ENCODE results near the gene OR10H2. TPM values are rescaled to one million over a fixed set of nuclear protein-coding genes. Genes with fewer than 3 reads are reported as not detected.

OR10H2 gene
- total RNA-seq, 2 experiments from 2014 or later = not detected

Other genes with a start within 250 kb of the OR10H2 start
- under 1 TPM; 0.08 to 0.10 TPM for gene PGLYRP2, start 248.5 kb upstream of the OR10H2 start, total RNA-seq
- gene CYP4F22, start 219.5 kb upstream of the OR10H2 start, total RNA-seq = 1 to 10 TPM; 1.4 TPM
- not detected for gene CYP4F8, start 112.8 kb upstream of the OR10H2 start, total RNA-seq
- gene CYP4F3, start 87.1 kb upstream of the OR10H2 start, total RNA-seq = under 1 TPM in 1 of 2 experiments, not detected in 1; 0.15 TPM
- not detected for gene CYP4F12, start 54.9 kb upstream of the OR10H2 start, total RNA-seq
- not detected for gene OR10H3, start 10.0 kb downstream of the OR10H2 start, total RNA-seq
- not detected for gene OR10H5, start 59.6 kb downstream of the OR10H2 start, total RNA-seq
- gene OR10H1, start 87.6 kb downstream of the OR10H2 start, total RNA-seq = not detected
- gene CYP4F2, start 170.1 kb downstream of the OR10H2 start, total RNA-seq = not detected
- not detected for gene CYP4F11, start 206.5 kb downstream of the OR10H2 start, total RNA-seq
- gene OR10H4, start 221.0 kb downstream of the OR10H2 start, total RNA-seq = not detected

Measured in activated CD4-positive, alpha-beta memory T cell treated with anti-CD3 and anti-CD28 coated beads, Interleukin-2, amount 10 ng/mL, durations not matched to agents 7 days and 5 days (primary cell).